T follicular helper cell (primary cell): ENCODE results near the gene LEPROT.

Source experiments
- DNase-seq: peaks from one replicate; pipeline ENCODE4 v3.0.0-alpha.2; 2020; ENCODE audit warnings: low read depth

The LEPROT gene

GRCh38 chr1:65412256-65412983, 8.0 kb upstream of the LEPROT start:
- no peak for DNase-seq

- DNase-seq = no peak
Measured at GRCh38 chr1:65412984-65413375, 7.5 kb upstream of the LEPROT start.

- DNase-seq = no peak
Measured at GRCh38 chr1:65414538-65414937, 5.9 kb upstream of the LEPROT start.

GRCh38 chr1:65416767-65417166, 3.7 kb upstream of the LEPROT start:
- no peak for DNase-seq

GRCh38 chr1:65417729-65418128, 2.7 kb upstream of the LEPROT start:
- DNase-seq = no peak

- DNase-seq = no peak
Measured at GRCh38 chr1:65418522-65419185, 1.8 kb upstream of the LEPROT start.

- peak; percentile 99 for DNase-seq
Measured at GRCh38 chr1:65419681-65420589, 533 bp upstream of the LEPROT start.

GRCh38 chr1:65421351-65422025, 1.0 kb downstream of the LEPROT start:
- no peak for DNase-seq

- DNase-seq = no peak
Measured at GRCh38 chr1:65422241-65423203, 2.1 kb downstream of the LEPROT start.

- DNase-seq = no peak
Measured at GRCh38 chr1:65423884-65424572, 3.6 kb downstream of the LEPROT start.

- no peak for DNase-seq
Measured at GRCh38 chr1:65424573-65424889, 4.1 kb downstream of the LEPROT start.

- no peak for DNase-seq
Measured at GRCh38 chr1:65425006-65425405, 4.5 kb downstream of the LEPROT start.

GRCh38 chr1:65425697-65426096, 5.2 kb downstream of the LEPROT start:
- DNase-seq = no peak

- DNase-seq = no peak
Measured at GRCh38 chr1:65429078-65429477, 8.6 kb downstream of the LEPROT start.

- DNase-seq = no peak
Measured at GRCh38 chr1:65429806-65430205, 9.3 kb downstream of the LEPROT start.

- no peak for DNase-seq
Measured at GRCh38 chr1:65431111-65431705, 10.7 kb downstream of the LEPROT start.

GRCh38 chr1:65432918-65433317, 12.4 kb downstream of the LEPROT start:
- no peak for DNase-seq

GRCh38 chr1:65434255-65434654, 13.8 kb downstream of the LEPROT start:
- DNase-seq = no peak

GRCh38 chr1:65434760-65435159, 14.3 kb downstream of the LEPROT start:
- no peak for DNase-seq

- DNase-seq = no peak
Measured at GRCh38 chr1:65435987-65436386, 15.5 kb downstream of the LEPROT start.
